ENCODE data around the gene SNRPB2. TPM values are rescaled to one million over a fixed set of nuclear protein-coding genes. Genes with fewer than 3 reads are reported as not detected.

SNRPB2 gene
- total RNA-seq, 1 donor from 2014 or later = 38.9 TPM

Other genes with a start within 250 kb of the SNRPB2 start
- gene KIF16B, start 156.6 kb upstream of the SNRPB2 start, total RNA-seq = 19.7 TPM
- not detected for gene OTOR, start 18.3 kb downstream of the SNRPB2 start, total RNA-seq

Measured in mesenteric fat pad (tissue), 1 donor.